Measurements from ENCODE around the gene FGD5. TPM values are rescaled to one million over a fixed set of nuclear protein-coding genes. Genes with fewer than 3 reads are reported as not detected.

FGD5 gene
- total and polyA plus RNA-seq, 4 donors, result 12.0 to 21.9 (median 13.2) TPM

GRCh38 chr3:14947886-14948608 is 129.3 kb downstream of the FGD5 start:
- H3K27me3 ChIP-seq (ENCODE audit: control insufficient read depth, insufficient read depth, low read length), result no peaks in the 10 kb centered on the region
- DNase-seq (ENCODE audit: low read depth in 4 of 6, low spot score in 6 of 6), result peak; percentile 92 to 99 (median 96)
- H3K4me3 ChIP-seq (ENCODE audit: low read depth, low read length), result peak overlapping the region; percentile 96
- peaks cover 16% of the 10 kb centered on the region for H3K36me3 ChIP-seq (ENCODE audit: control insufficient read depth, insufficient read depth, low read length)
- H3K9me3 ChIP-seq (ENCODE audit: control insufficient read depth, insufficient read depth, low read length), result no peaks in the 10 kb centered on the region
- WGBS (ENCODE audit: insufficient coverage), result under 1% methylated on average over 44 of the region's 79 CpGs
- peak overlapping the region; percentile 100 for H3K27ac ChIP-seq (ENCODE audit: low read depth, low read length)
- H3K4me1 ChIP-seq (ENCODE audit: control insufficient read depth, insufficient read depth, low read length), result peaks cover 8% of the 10 kb centered on the region

- Histone ChIP-seq H3K27me3 (ENCODE audit: control insufficient read depth, insufficient read depth, low read length) (no peaks in the 10 kb centered on the region), H3K4me3 (ENCODE audit: low read depth, low read length) (peak overlapping the region; percentile 96), H3K36me3 (ENCODE audit: control insufficient read depth, insufficient read depth, low read length) (peaks cover 12% of the 10 kb centered on the region), H3K27ac (ENCODE audit: low read depth, low read length) (peak overlapping the region; percentile 100), H3K9me3 (ENCODE audit: control insufficient read depth, insufficient read depth, low read length) (no peaks in the 10 kb centered on the region), H3K4me1 (ENCODE audit: control insufficient read depth, insufficient read depth, low read length) (peaks cover 8% of the 10 kb centered on the region)
- 0% methylated on average over 26 of the region's 26 CpGs for WGBS (ENCODE audit: insufficient coverage)
- DNase-seq (ENCODE audit: low read depth in 4 of 6, low spot score in 6 of 6), result no peak
Measured at GRCh38 chr3:14948609-14949038, 129.9 kb downstream of the FGD5 start.

GRCh38 chr3:14949126-14949525 is 130.4 kb downstream of the FGD5 start:
- 24% methylated on average over 3 of the region's 5 CpGs for WGBS (ENCODE audit: insufficient coverage)
- Histone ChIP-seq H3K4me1 (ENCODE audit: control insufficient read depth, insufficient read depth, low read length) (peaks cover 8% of the 10 kb centered on the region), H3K9me3 (ENCODE audit: control insufficient read depth, insufficient read depth, low read length) (no peaks in the 10 kb centered on the region), H3K36me3 (ENCODE audit: control insufficient read depth, insufficient read depth, low read length) (peaks cover 12% of the 10 kb centered on the region), H3K27ac (ENCODE audit: low read depth, low read length) (peak overlapping the region; percentile 100), H3K27me3 (ENCODE audit: control insufficient read depth, insufficient read depth, low read length) (no peaks in the 10 kb centered on the region), H3K4me3 (ENCODE audit: low read depth, low read length) (peak overlapping the region; percentile 96)
- peak in 3 of 6 donors; percentile 6 to 27 (median 26) for DNase-seq (ENCODE audit: low read depth in 4 of 6, low spot score in 6 of 6)

GRCh38 chr3:14950274-14950673 is 131.5 kb downstream of the FGD5 start:
- peaks cover 4% of the 10 kb centered on the region for H3K36me3 ChIP-seq (ENCODE audit: control insufficient read depth, insufficient read depth, low read length)
- no peaks in the 10 kb centered on the region for H3K9me3 ChIP-seq (ENCODE audit: control insufficient read depth, insufficient read depth, low read length)
- peaks cover 8% of the 10 kb centered on the region for H3K4me1 ChIP-seq (ENCODE audit: control insufficient read depth, insufficient read depth, low read length)
- H3K27ac ChIP-seq (ENCODE audit: low read depth, low read length), result no peak overlapping the region
- no peaks in the 10 kb centered on the region for H3K27me3 ChIP-seq (ENCODE audit: control insufficient read depth, insufficient read depth, low read length)
- WGBS (ENCODE audit: insufficient coverage), result 82% methylated on average over 2 of the region's 2 CpGs
- H3K4me3 ChIP-seq (ENCODE audit: low read depth, low read length), result no peak overlapping the region
- DNase-seq (ENCODE audit: low read depth in 4 of 6, low spot score in 6 of 6), result no peak

- 71% methylated on average over 1 of the region's 1 CpG for WGBS (ENCODE audit: insufficient coverage)
- H3K27ac ChIP-seq (ENCODE audit: low read depth, low read length), result no peak overlapping the region
- H3K36me3 ChIP-seq (ENCODE audit: control insufficient read depth, insufficient read depth, low read length), result no peaks in the 10 kb centered on the region
- H3K4me1 ChIP-seq (ENCODE audit: control insufficient read depth, insufficient read depth, low read length), result no peaks in the 10 kb centered on the region
- no peak overlapping the region for H3K4me3 ChIP-seq (ENCODE audit: low read depth, low read length)
- no peak for DNase-seq (ENCODE audit: low read depth in 4 of 6, low spot score in 6 of 6)
- no peaks in the 10 kb centered on the region for H3K9me3 ChIP-seq (ENCODE audit: control insufficient read depth, insufficient read depth, low read length)
- H3K27me3 ChIP-seq (ENCODE audit: control insufficient read depth, insufficient read depth, low read length), result no peaks in the 10 kb centered on the region
Measured at GRCh38 chr3:14957153-14957552, 138.4 kb downstream of the FGD5 start.

GRCh38 chr3:14957925-14958324 is 139.2 kb downstream of the FGD5 start:
- H3K9me3 ChIP-seq (ENCODE audit: control insufficient read depth, insufficient read depth, low read length), result no peaks in the 10 kb centered on the region
- WGBS (ENCODE audit: insufficient coverage), result 0% methylated on average over 1 of the region's 1 CpG
- H3K4me3 ChIP-seq (ENCODE audit: low read depth, low read length), result no peak overlapping the region
- peak in 1 of 6 donors; percentile 10 for DNase-seq (ENCODE audit: low read depth in 4 of 6, low spot score in 6 of 6)
- H3K27ac ChIP-seq (ENCODE audit: low read depth, low read length), result no peak overlapping the region
- H3K27me3 ChIP-seq (ENCODE audit: control insufficient read depth, insufficient read depth, low read length), result no peaks in the 10 kb centered on the region
- no peaks in the 10 kb centered on the region for H3K36me3 ChIP-seq (ENCODE audit: control insufficient read depth, insufficient read depth, low read length)
- H3K4me1 ChIP-seq (ENCODE audit: control insufficient read depth, insufficient read depth, low read length), result no peaks in the 10 kb centered on the region

- H3K36me3 ChIP-seq (ENCODE audit: control insufficient read depth, insufficient read depth, low read length), result no peaks in the 10 kb centered on the region
- H3K27ac ChIP-seq (ENCODE audit: low read depth, low read length), result no peak overlapping the region
- WGBS (ENCODE audit: insufficient coverage), result 67% methylated on average over 1 of the region's 2 CpGs
Measured at GRCh38 chr3:14959359-14959943, 140.7 kb downstream of the FGD5 start.

GRCh38 chr3:14962762-14963161 is 144.0 kb downstream of the FGD5 start:
- Histone ChIP-seq H3K9me3 (ENCODE audit: control insufficient read depth, insufficient read depth, low read length) (peaks cover 4% of the 10 kb centered on the region), H3K36me3 (ENCODE audit: control insufficient read depth, insufficient read depth, low read length) (peaks cover 3% of the 10 kb centered on the region), H3K27me3 (ENCODE audit: control insufficient read depth, insufficient read depth, low read length) (no peaks in the 10 kb centered on the region), H3K27ac (ENCODE audit: low read depth, low read length) (no peak overlapping the region), H3K4me1 (ENCODE audit: control insufficient read depth, insufficient read depth, low read length) (no peaks in the 10 kb centered on the region), H3K4me3 (ENCODE audit: low read depth, low read length) (no peak overlapping the region)
- no peak for DNase-seq (ENCODE audit: low read depth in 4 of 6, low spot score in 6 of 6)
- WGBS (ENCODE audit: insufficient coverage), result 100% methylated on average over 1 of the region's 5 CpGs

More at GRCh38 chr3:14959359-14959943, 140.7 kb downstream of the FGD5 start:
- no peaks in the 10 kb centered on the region for H3K27me3 ChIP-seq (ENCODE audit: control insufficient read depth, insufficient read depth, low read length)
- no peaks in the 10 kb centered on the region for H3K4me1 ChIP-seq (ENCODE audit: control insufficient read depth, insufficient read depth, low read length)
- no peaks in the 10 kb centered on the region for H3K9me3 ChIP-seq (ENCODE audit: control insufficient read depth, insufficient read depth, low read length)
- no peak for DNase-seq (ENCODE audit: low read depth in 4 of 6, low spot score in 6 of 6)
- H3K4me3 ChIP-seq (ENCODE audit: low read depth, low read length), result no peak overlapping the region

- WGBS (ENCODE audit: insufficient coverage), result 100% methylated on average over 1 of the region's 1 CpG
- Histone ChIP-seq H3K27ac (ENCODE audit: low read depth, low read length) (no peak overlapping the region), H3K4me1 (ENCODE audit: control insufficient read depth, insufficient read depth, low read length) (no peaks in the 10 kb centered on the region), H3K9me3 (ENCODE audit: control insufficient read depth, insufficient read depth, low read length) (peaks cover 4% of the 10 kb centered on the region), H3K36me3 (ENCODE audit: control insufficient read depth, insufficient read depth, low read length) (peaks cover 6% of the 10 kb centered on the region), H3K27me3 (ENCODE audit: control insufficient read depth, insufficient read depth, low read length) (no peaks in the 10 kb centered on the region), H3K4me3 (ENCODE audit: low read depth, low read length) (no peak overlapping the region)
- no peak for DNase-seq (ENCODE audit: low read depth in 4 of 6, low spot score in 6 of 6)
Measured at GRCh38 chr3:14967285-14967684, 148.5 kb downstream of the FGD5 start.

GRCh38 chr3:14969671-14970070 is 150.9 kb downstream of the FGD5 start:
- no peaks in the 10 kb centered on the region for H3K27me3 ChIP-seq (ENCODE audit: control insufficient read depth, insufficient read depth, low read length)
- DNase-seq (ENCODE audit: low read depth in 4 of 6, low spot score in 6 of 6), result no peak
- H3K27ac ChIP-seq (ENCODE audit: low read depth, low read length), result no peak overlapping the region
- no peak overlapping the region for H3K4me3 ChIP-seq (ENCODE audit: low read depth, low read length)
- H3K4me1 ChIP-seq (ENCODE audit: control insufficient read depth, insufficient read depth, low read length), result no peaks in the 10 kb centered on the region
- no CpG with 5 or more reads among the region's 1 CpG for WGBS (ENCODE audit: insufficient coverage)
- peaks cover 4% of the 10 kb centered on the region for H3K9me3 ChIP-seq (ENCODE audit: control insufficient read depth, insufficient read depth, low read length)
- peaks cover 9% of the 10 kb centered on the region for H3K36me3 ChIP-seq (ENCODE audit: control insufficient read depth, insufficient read depth, low read length)

Measured in spinal cord (tissue), 10 donors.